GM23248 (cell line): ENCODE measurements around the gene BCL2A1.

Experiments used
- EZH2 ChIP-seq: fragments of 200-600 bp; sonication (generic); IDR thresholded peaks from 2 replicates; pipeline ENCODE4 v1.6.1; 2018; ENCODE audit warnings: antibody characterized with exemption, mild to moderate bottlenecking; ENCODE audit not compliant: insufficient read depth, poor library complexity, severe bottlenecking
- EZH2phosphoT487 ChIP-seq: fragments of 200-600 bp; sonication (generic); IDR thresholded peaks from 2 replicates; pipeline ENCODE4 v1.6.1; 2018; ENCODE audit warnings: antibody characterized with exemption, moderate library complexity, mild to moderate bottlenecking, low read depth; ENCODE audit not compliant: insufficient read depth

DNA sequence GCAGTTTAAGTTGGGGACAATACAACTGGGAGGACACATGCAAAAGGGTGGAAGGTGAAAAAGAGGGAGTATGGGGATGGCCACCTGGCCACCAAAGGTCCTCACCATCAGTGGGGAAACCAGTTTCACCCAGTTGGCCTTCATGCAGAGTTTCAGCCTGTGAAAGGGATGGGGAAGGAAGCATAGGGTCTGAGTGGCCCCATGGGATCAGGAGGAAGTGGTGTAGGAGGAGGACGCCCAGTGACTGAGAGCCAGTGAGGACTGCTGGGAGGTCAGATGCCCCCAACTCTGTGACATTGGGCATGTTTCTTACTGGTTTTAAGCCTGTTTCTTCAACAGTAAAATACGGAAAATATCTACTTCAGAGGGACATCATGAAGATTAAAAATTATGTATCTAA, 16.3 kb downstream of the BCL2A1 start:
- TF ChIP-seq EZH2 (no peak), EZH2phosphoT487 (no peak)
